ENCODE measurements around the gene NCK1. TPM values are rescaled to one million over a fixed set of nuclear protein-coding genes. Genes with fewer than 3 reads are reported as not detected.

NCK1 gene
- total and polyA plus RNA-seq, 9 of the 15 experiments (the other 6 are each of a cell fraction or from before 2014, with no cell fraction given): 17.3 to 30.5 (median 25.0) TPM

Other genes starting within 250 kb of the NCK1 start
- gene STAG1, start 109.8 kb upstream of the NCK1 start, total RNA-seq (2014; rRNA removed): 8.0 and 8.2 TPM in 2 replicates
- 15.1 and 18.4 TPM in 2 replicates for gene STAG1, start 109.8 kb upstream of the NCK1 start, total RNA-seq (2014; rRNA removed; fragmentation: Illumina TruSeq; extraction: Trizol)
- gene STAG1, start 109.8 kb upstream of the NCK1 start, total RNA-seq (2015; rRNA removed; fragmentation: Illumina TruSeq; extraction: Trizol): 15.5 and 17.7 TPM in 2 replicates
- 12.1 and 14.8 TPM in 2 replicates for gene STAG1, start 109.8 kb upstream of the NCK1 start, total RNA-seq (2021)
- 4.7 and 8.8 TPM in 2 replicates for gene STAG1, start 109.8 kb upstream of the NCK1 start, polyA plus RNA-seq (2011; rRNA removed)
- 8.1 and 9.1 TPM in 2 replicates for gene STAG1, start 109.8 kb upstream of the NCK1 start, polyA plus RNA-seq (2014; fragmentation: Illumina TruSeq; extraction: Trizol)
- 1 to 10 TPM; 2.7 to 3.9 TPM for gene STAG1, start 109.8 kb upstream of the NCK1 start, polyA plus RNA-seq (2014; fragmentation: Nextera tagmentation; extraction: Ambion mirVana)
- gene STAG1, start 109.8 kb upstream of the NCK1 start, polyA plus RNA-seq (2014; rRNA removed): 6.7 and 6.8 TPM in 2 replicates
- gene SLC35G2, start 43.1 kb upstream of the NCK1 start, total RNA-seq (2014; rRNA removed): 2.1 and 3.6 TPM in 2 replicates
- gene SLC35G2, start 43.1 kb upstream of the NCK1 start, total RNA-seq (2014; rRNA removed; fragmentation: Illumina TruSeq; extraction: Trizol): 3.2 and 4.3 TPM in 2 replicates
- gene SLC35G2, start 43.1 kb upstream of the NCK1 start, total RNA-seq (2015; rRNA removed; fragmentation: Illumina TruSeq; extraction: Trizol): 2.8 and 3.8 TPM in 2 replicates
- gene SLC35G2, start 43.1 kb upstream of the NCK1 start, total RNA-seq (2021): 2.1 and 3.1 TPM in 2 replicates
- 4.5 and 5.9 TPM in 2 replicates for gene SLC35G2, start 43.1 kb upstream of the NCK1 start, polyA plus RNA-seq (2011; rRNA removed)
- 2.6 and 3.0 TPM in 2 replicates for gene SLC35G2, start 43.1 kb upstream of the NCK1 start, polyA plus RNA-seq (2014; fragmentation: Illumina TruSeq; extraction: Trizol)
- gene SLC35G2, start 43.1 kb upstream of the NCK1 start, polyA plus RNA-seq (2014; fragmentation: Nextera tagmentation; extraction: Ambion mirVana): 1 to 10 TPM; 2.8 to 3.1 TPM
- gene SLC35G2, start 43.1 kb upstream of the NCK1 start, polyA plus RNA-seq (2014; rRNA removed): 2.7 and 3.3 TPM in 2 replicates
- 6.1 and 6.5 TPM in 2 replicates for gene IL20RB, start 95.8 kb downstream of the NCK1 start, total RNA-seq (2014; rRNA removed)
- gene IL20RB, start 95.8 kb downstream of the NCK1 start, total RNA-seq (2014; rRNA removed; fragmentation: Illumina TruSeq; extraction: Trizol): 6.9 and 7.1 TPM in 2 replicates
- gene IL20RB, start 95.8 kb downstream of the NCK1 start, total RNA-seq (2015; rRNA removed; fragmentation: Illumina TruSeq; extraction: Trizol): 1.9 and 2.2 TPM in 2 replicates
- gene IL20RB, start 95.8 kb downstream of the NCK1 start, total RNA-seq (2021): 4.6 and 5.3 TPM in 2 replicates
- 0.66 and 0.77 TPM in 2 replicates for gene IL20RB, start 95.8 kb downstream of the NCK1 start, polyA plus RNA-seq (2011; rRNA removed)
- 7.4 and 8.6 TPM in 2 replicates for gene IL20RB, start 95.8 kb downstream of the NCK1 start, polyA plus RNA-seq (2014; fragmentation: Illumina TruSeq; extraction: Trizol)
- 1 to 10 TPM; 4.8 to 9.9 TPM for gene IL20RB, start 95.8 kb downstream of the NCK1 start, polyA plus RNA-seq (2014; fragmentation: Nextera tagmentation; extraction: Ambion mirVana)
- gene IL20RB, start 95.8 kb downstream of the NCK1 start, polyA plus RNA-seq (2014; rRNA removed): 6.4 and 7.8 TPM in 2 replicates